GM13977 (cell line): ENCODE results near the gene USP11.

Experiments
- DNase-seq: peaks from one replicate; pipeline ENCODE4 v3.0.0; 2012; ENCODE audit warnings: low spot score
- in situ Hi-C: fragments of 300-500 bp; cut with MboI; formaldehyde crosslinking; loops from one replicate; pipeline ENCODE4 v1.12.0; 2022; ENCODE audit warnings: low sequenced_read_pairs, low pct_unique_long_range_greater_than_20kb, mixed read lengths, inconsistent platforms; ENCODE audit not compliant: unreplicated experiment
- TF ChIP-seq, protein P1 (sequence below): IDR thresholded peaks from 2 replicates; pipeline ENCODE4 v1.5.1; 2012; ENCODE audit warnings: mild to moderate bottlenecking, control low read depth; ENCODE audit not compliant: insufficient read depth; ENCODE audit errors: extremely low read depth, missing control alignments

Gene USP11

GRCh38 chrX:47243351-47243750 lies 10.5 kb downstream of the USP11 start:
- in situ Hi-C loops, result no loop called here
- TF ChIP-seq, protein P1, sequence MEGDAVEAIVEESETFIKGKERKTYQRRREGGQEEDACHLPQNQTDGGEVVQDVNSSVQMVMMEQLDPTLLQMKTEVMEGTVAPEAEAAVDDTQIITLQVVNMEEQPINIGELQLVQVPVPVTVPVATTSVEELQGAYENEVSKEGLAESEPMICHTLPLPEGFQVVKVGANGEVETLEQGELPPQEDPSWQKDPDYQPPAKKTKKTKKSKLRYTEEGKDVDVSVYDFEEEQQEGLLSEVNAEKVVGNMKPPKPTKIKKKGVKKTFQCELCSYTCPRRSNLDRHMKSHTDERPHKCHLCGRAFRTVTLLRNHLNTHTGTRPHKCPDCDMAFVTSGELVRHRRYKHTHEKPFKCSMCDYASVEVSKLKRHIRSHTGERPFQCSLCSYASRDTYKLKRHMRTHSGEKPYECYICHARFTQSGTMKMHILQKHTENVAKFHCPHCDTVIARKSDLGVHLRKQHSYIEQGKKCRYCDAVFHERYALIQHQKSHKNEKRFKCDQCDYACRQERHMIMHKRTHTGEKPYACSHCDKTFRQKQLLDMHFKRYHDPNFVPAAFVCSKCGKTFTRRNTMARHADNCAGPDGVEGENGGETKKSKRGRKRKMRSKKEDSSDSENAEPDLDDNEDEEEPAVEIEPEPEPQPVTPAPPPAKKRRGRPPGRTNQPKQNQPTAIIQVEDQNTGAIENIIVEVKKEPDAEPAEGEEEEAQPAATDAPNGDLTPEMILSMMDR, result no peak
- no peak for DNase-seq

GRCh38 chrX:47244676-47245075 lies 11.9 kb downstream of the USP11 start:
- in situ Hi-C loops, result no loop called here
- no peak for DNase-seq
- TF ChIP-seq, protein P1, result no peak

- DNase-seq, result no peak
- TF ChIP-seq, protein P1, result no peak
- in situ Hi-C loops, result no loop called here
Measured at GRCh38 chrX:47245156-47245555, 12.3 kb downstream of the USP11 start.

GRCh38 chrX:47247206-47247998 lies 14.6 kb downstream of the USP11 start:
- in situ Hi-C loops, result no loop called here
- no peak for DNase-seq
- TF ChIP-seq, protein P1, result no peak

- no peak for DNase-seq
- in situ Hi-C loops, result no loop called here
- TF ChIP-seq, protein P1, result no peak
Measured at GRCh38 chrX:47247999-47248320, 15.2 kb downstream of the USP11 start.

- DNase-seq, result no peak
Measured at GRCh38 chrX:47248576-47248975, 15.8 kb downstream of the USP11 start.

More at GRCh38 chrX:47248576-47248975, 15.8 kb downstream of the USP11 start:
- in situ Hi-C loops, result no loop called here
- TF ChIP-seq, protein P1, result no peak
